GM23338 (cell line): ENCODE results near the gene MAST4. TPM values are rescaled to one million over a fixed set of nuclear protein-coding genes. Genes with fewer than 3 reads are reported as not detected.

Experiments used
- ATAC-seq: fragments of 200-7000 bp; cut with Tn5 transposase; 3 replicates; pipeline ENCODE4 v1.9.1; 2020
- DNase-seq: peaks from one replicate; pipeline ENCODE4 v3.0.0-alpha.2; 2015; ENCODE audit warnings: low spot score
- H2AFZ ChIP-seq: fragments of 200-600 bp; sonication (generic); 2 replicates; pipeline ENCODE4 v1.8.0; 2016; ENCODE audit warnings: antibody characterized with exemption, mild to moderate bottlenecking, moderate library complexity
- H3F3A ChIP-seq: fragments of 200-600 bp; sonication (generic); replicated peaks from 2 replicates; pipeline ENCODE4 v1.8.0; 2017; ENCODE audit warnings: antibody characterized with exemption, mixed run types, low read depth
- H3K27ac ChIP-seq: fragments of 200-600 bp; sonication (generic); 2 replicates; pipeline ENCODE4 v1.6.1; 2016; ENCODE audit warnings: low read depth
- H3K27me3 ChIP-seq: fragments of 200-600 bp; sonication (generic); 2 replicates; pipeline ENCODE4 v1.8.0; 2016; ENCODE audit warnings: mild to moderate bottlenecking, mixed run types, moderate library complexity; ENCODE audit not compliant: insufficient read depth
- H3K36me3 ChIP-seq: fragments of 200-600 bp; sonication (generic); 2 replicates; pipeline ENCODE4 v1.8.0; 2016; ENCODE audit warnings: mild to moderate bottlenecking; ENCODE audit not compliant: insufficient read depth
- H3K4me1 ChIP-seq: fragments of 200-600 bp; sonication (generic); 2 replicates; pipeline ENCODE4 v1.8.0; 2016; ENCODE audit warnings: mild to moderate bottlenecking, moderate library complexity; ENCODE audit not compliant: insufficient read depth
- H3K4me2 ChIP-seq: fragments of 200-600 bp; sonication (generic); 2 replicates; pipeline ENCODE4 v1.7.1; 2017; ENCODE audit warnings: mixed run types
- H3K4me3 ChIP-seq: fragments of 200-600 bp; sonication (generic); 2 replicates; pipeline ENCODE4 v1.6.1; 2016; ENCODE audit warnings: mixed run types
- H3K79me2 ChIP-seq: fragments of 200-600 bp; sonication (generic); replicated peaks from 2 replicates; pipeline ENCODE4 v1.8.0; 2017; ENCODE audit warnings: mild to moderate bottlenecking; ENCODE audit not compliant: insufficient read depth
- H3K9me2 ChIP-seq: fragments of 200-600 bp; sonication (generic); 2 replicates; pipeline ENCODE4 v1.8.0; 2017; ENCODE audit not compliant: insufficient read depth
- H4K20me1 ChIP-seq: fragments of 200-600 bp; sonication (generic); replicated peaks from 2 replicates; pipeline ENCODE4 v1.8.0; 2017; ENCODE audit warnings: mild to moderate bottlenecking; ENCODE audit not compliant: insufficient read depth
- H3K27ac Mint-ChIP-seq: 2 replicates; pipeline ENCODE4 v1.8.0; 2020; ENCODE audit warnings: inconsistent platforms, mild to moderate bottlenecking, moderate library complexity, mixed read lengths
- H3K27me3 Mint-ChIP-seq: 3 replicates; pipeline ENCODE4 v1.8.0; 2022; ENCODE audit warnings: low read depth, mild to moderate bottlenecking, moderate library complexity, mixed read lengths, inconsistent platforms; ENCODE audit not compliant: insufficient read depth, poor library complexity
- H3K36me3 Mint-ChIP-seq: 3 replicates; pipeline ENCODE4 v1.8.0; 2021; ENCODE audit warnings: low read depth, mild to moderate bottlenecking, inconsistent platforms, moderate library complexity, mixed read lengths
- H3K4me1 Mint-ChIP-seq: 3 replicates; pipeline ENCODE4 v1.8.0; 2020; ENCODE audit warnings: mild to moderate bottlenecking, inconsistent platforms, mixed read lengths
- H3K4me3 Mint-ChIP-seq: 3 replicates; pipeline ENCODE4 v1.8.0; 2021; ENCODE audit warnings: moderate library complexity, mild to moderate bottlenecking, inconsistent platforms, mixed read lengths
- H3K9me3 Mint-ChIP-seq: 3 replicates; pipeline ENCODE4 v1.8.0; 2020; ENCODE audit warnings: moderate library complexity, mild to moderate bottlenecking, inconsistent platforms, mixed read lengths
- CREB1 ChIP-seq: fragments of 250-450 bp; sonication (Bioruptor Pico); IDR thresholded peaks from 2 replicates; pipeline ENCODE4 v1.5.0; 2020; ENCODE audit warnings: low read depth, mild to moderate bottlenecking, moderate library complexity
- CTCF ChIP-seq, 2 experiments: fragments of 200-600 bp in 1 of 2; sonication (generic) in 1 of 2; conservative IDR thresholded peaks; 2 replicates each; pipeline versions ENCODE4 v1.5.1 to v1.6.1; 2016 to 2017; ENCODE audit warnings: antibody characterized with exemption in 2 of 2, low read depth in 2 of 2, mild to moderate bottlenecking in 2 of 2, moderate library complexity in 1 of 2
- EZH2phosphoT487 ChIP-seq: fragments of 200-600 bp; sonication (generic); IDR thresholded peaks from one replicate; pipeline ENCODE4 v1.8.1; 2018; ENCODE audit warnings: antibody characterized with exemption; ENCODE audit not compliant: unreplicated experiment
- JUNB ChIP-seq: IDR thresholded peaks from one replicate; pipeline ENCODE4 v1.6.1; 2016; ENCODE audit warnings: antibody characterized with exemption; ENCODE audit not compliant: unreplicated experiment
- NANOG ChIP-seq: IDR thresholded peaks from 2 replicates; pipeline ENCODE4 v1.6.1; 2016; ENCODE audit warnings: antibody characterized with exemption, borderline replicate concordance
- POLR2AphosphoS5 ChIP-seq: IDR thresholded peaks from 2 replicates; pipeline ENCODE4 v1.6.1; 2016; ENCODE audit warnings: antibody characterized with exemption, low read depth
- STAT1 ChIP-seq: IDR thresholded peaks from one replicate; pipeline ENCODE4 v1.6.1; 2016; ENCODE audit warnings: antibody characterized with exemption; ENCODE audit not compliant: unreplicated experiment
- ZNF114 ChIP-seq: fragments of 250-450 bp; sonication (Bioruptor Pico); IDR thresholded peaks from 2 replicates; pipeline ENCODE4 v1.5.0; 2020; ENCODE audit warnings: mild to moderate bottlenecking, moderate library complexity
- ZNF331 ChIP-seq: fragments of 250-450 bp; sonication (Bioruptor Pico); IDR thresholded peaks from 2 replicates; pipeline ENCODE4 v1.5.0; 2020; ENCODE audit warnings: low read depth, mild to moderate bottlenecking, moderate library complexity
- ZNF462 ChIP-seq: fragments of 250-450 bp; sonication (Bioruptor Pico); IDR thresholded peaks from 2 replicates; pipeline ENCODE4 v1.5.0; 2020; ENCODE audit warnings: mild to moderate bottlenecking, moderate library complexity
- polyA plus RNA-seq: library from polyadenylated mRNA; unstranded; fragments of >200 nt; fragmentation: Nextera tagmentation; extraction: Ambion mirVana; gene quantifications from 2 replicates; pipeline ENCODE4 v1.2.1, GENCODE V29; 2016
- total RNA-seq: library from RNA; depleted of rRNA; stranded (reverse); fragments of >200 nt; shearing (Covaris generic); gene quantifications from 2 replicates; pipeline ENCODE4 v1.2.3, GENCODE V29; 2014
- TF ChIP-seq, protein P1 (sequence below): IDR thresholded peaks from 2 replicates; pipeline ENCODE4 v1.6.1; 2016; ENCODE audit warnings: antibody characterized with exemption

The MAST4 gene
- total and polyA plus RNA-seq, 2 experiments from 2014 or later, result 3.6 to 8.5 TPM

- no peaks in the 10 kb centered on the region for H4K20me1 ChIP-seq
- DNase-seq (no peak), ATAC-seq (no peak)
- H2AFZ ChIP-seq, result no peak overlapping the region
- TF ChIP-seq EZH2phosphoT487 (no peak), STAT1 (no peak), ZNF331 (no peak), POLR2AphosphoS5 (no peak), CREB1 (no peak)
- TF ChIP-seq, protein P1, sequence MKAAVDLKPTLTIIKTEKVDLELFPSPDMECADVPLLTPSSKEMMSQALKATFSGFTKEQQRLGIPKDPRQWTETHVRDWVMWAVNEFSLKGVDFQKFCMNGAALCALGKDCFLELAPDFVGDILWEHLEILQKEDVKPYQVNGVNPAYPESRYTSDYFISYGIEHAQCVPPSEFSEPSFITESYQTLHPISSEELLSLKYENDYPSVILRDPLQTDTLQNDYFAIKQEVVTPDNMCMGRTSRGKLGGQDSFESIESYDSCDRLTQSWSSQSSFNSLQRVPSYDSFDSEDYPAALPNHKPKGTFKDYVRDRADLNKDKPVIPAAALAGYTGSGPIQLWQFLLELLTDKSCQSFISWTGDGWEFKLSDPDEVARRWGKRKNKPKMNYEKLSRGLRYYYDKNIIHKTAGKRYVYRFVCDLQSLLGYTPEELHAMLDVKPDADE, result no peak
- H3F3A ChIP-seq, result no peaks in the 10 kb centered on the region
- no peaks in the 10 kb centered on the region for H3K36me3 Mint-ChIP-seq
- H3K27me3 ChIP-seq, result no peaks in the 10 kb centered on the region
- no peak overlapping the region for H3K27ac Mint-ChIP-seq
- H3K4me3 Mint-ChIP-seq, result no peak overlapping the region
- H3K36me3 ChIP-seq, result no peaks in the 10 kb centered on the region
- no peaks in the 10 kb centered on the region for H3K4me1 ChIP-seq
- H3K4me1 Mint-ChIP-seq, result peaks cover 7% of the 10 kb centered on the region; the same call in 1 of the 3 replicates
- H3K27ac ChIP-seq, result no peak overlapping the region
- H3K4me3 ChIP-seq, result no peak overlapping the region
- H3K4me2 ChIP-seq, result no peak overlapping the region
- no peaks in the 10 kb centered on the region for H3K79me2 ChIP-seq
- H3K27me3 Mint-ChIP-seq, result peaks cover 2% of the 10 kb centered on the region
- no peaks in the 10 kb centered on the region for H3K9me2 ChIP-seq
- no peaks in the 10 kb centered on the region for H3K9me3 Mint-ChIP-seq
Observed at GRCh38 chr5:66609615-66610014, 13.4 kb downstream of the MAST4 start.

DNA sequence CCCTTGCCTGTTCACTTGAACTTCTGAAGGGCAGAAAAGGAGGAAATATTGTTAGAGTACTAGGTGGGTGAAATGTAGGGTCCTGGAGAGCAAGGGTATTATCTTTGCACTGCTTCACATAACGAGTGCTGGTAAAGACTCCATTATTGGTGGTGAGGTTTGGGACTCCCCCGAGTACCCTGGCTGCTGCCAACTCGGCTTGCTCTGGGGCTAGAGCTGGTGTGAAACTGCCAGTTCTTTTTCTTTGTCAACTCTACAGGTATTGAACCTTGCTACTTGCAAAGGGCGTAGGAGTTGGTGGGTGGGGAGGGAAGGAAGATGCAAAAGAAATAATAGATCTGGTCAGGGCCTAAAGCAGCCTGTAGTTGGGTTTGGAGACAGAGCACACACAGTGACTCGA is 16.0 kb downstream of the MAST4 start:
- Histone ChIP-seq H3K4me3 (no peak overlapping the region), H3K27ac (no peak overlapping the region), H3K4me2 (no peak overlapping the region), H3F3A (no peaks in the 10 kb centered on the region), H3K9me2 (no peaks in the 10 kb centered on the region), H3K79me2 (no peaks in the 10 kb centered on the region), H4K20me1 (no peaks in the 10 kb centered on the region), H2AFZ (no peak overlapping the region), H3K27me3 (no peaks in the 10 kb centered on the region), H3K4me1 (no peaks in the 10 kb centered on the region), H3K36me3 (no peaks in the 10 kb centered on the region)
- no peak overlapping the region for H3K4me3 Mint-ChIP-seq
- no peaks in the 10 kb centered on the region for H3K27me3 Mint-ChIP-seq
- no peak overlapping the region for H3K27ac Mint-ChIP-seq
- peaks cover 7% of the 10 kb centered on the region; the same call in 1 of the 3 replicates for H3K4me1 Mint-ChIP-seq
- H3K36me3 Mint-ChIP-seq, result no peaks in the 10 kb centered on the region
- H3K9me3 Mint-ChIP-seq, result no peaks in the 10 kb centered on the region
- ATAC-seq (no peak), DNase-seq (no peak)
- TF ChIP-seq CTCF (conservative IDR thresholded peaks at IDR 0.05; ENCODE audit: low read depth in 2 of 2) (no peak), POLR2AphosphoS5 (no peak), CREB1 (no peak), STAT1 (no peak), ZNF462 (CRISPR knock-in tag) (no peak), NANOG (no peak), JUNB (no peak), ZNF114 (no peak)
- TF ChIP-seq, protein P1, result no peak
